NCI-H524 (cell line): Measurements from ENCODE around the gene JPH3.

Experiments used
- DNase-seq, 2 experiments: peaks; one replicate each; lab custom pipeline; 2025; lab: John Stamatoyannopoulos, UW

Gene JPH3

DNA sequence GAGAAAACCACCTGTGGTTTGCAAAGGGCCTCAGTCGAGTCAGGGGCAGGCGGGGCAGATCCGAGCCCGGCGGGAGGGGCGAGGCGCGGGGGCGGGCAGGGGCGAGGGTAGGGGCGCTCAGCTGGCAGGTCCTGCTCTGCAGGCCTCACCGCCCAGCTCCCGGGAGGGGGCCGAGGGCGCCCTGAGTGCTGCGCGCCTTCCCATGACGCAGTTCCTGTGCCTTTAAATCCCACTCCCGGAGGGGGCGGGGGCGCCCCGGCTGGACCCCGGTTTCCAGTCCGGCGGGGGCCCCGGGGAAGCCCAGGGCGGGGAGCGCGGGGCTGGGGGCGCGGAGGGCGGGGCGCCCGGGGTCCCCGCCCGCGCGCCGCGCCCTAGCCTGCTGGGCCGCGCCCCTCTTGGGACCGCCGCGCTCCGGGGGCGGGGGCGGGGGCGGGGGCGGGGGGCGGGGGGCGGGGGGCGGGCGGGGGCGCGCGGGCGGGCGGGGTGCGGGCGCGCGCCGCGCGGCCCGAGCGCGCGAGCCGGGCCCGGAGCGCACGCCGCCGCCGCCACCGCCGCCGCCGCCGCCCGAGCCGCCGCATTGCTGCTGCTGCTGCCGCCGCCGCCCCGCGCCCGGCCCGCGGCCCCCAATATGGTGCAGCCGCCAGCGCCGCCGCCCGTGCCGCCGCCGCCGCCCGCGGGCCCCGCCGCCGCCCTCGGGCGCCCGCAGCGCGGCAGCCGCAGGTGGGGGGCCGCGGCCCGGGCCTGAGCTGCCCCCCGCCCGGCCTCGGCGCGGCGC is at the start of gene JPH3:
Gene JPH3, plus strand, starts transcription at position 508 of the 775 bp plus-strand sequence. CDS start 639 bp downstream, outside the sequence.
- peak in 1 of 2 experiments; percentile 44 for DNase-seq

- no peak for DNase-seq
Observed at GRCh38 chr16:87552772-87553573, 49.3 kb upstream of the JPH3 start.

GRCh38 chr16:87554754-87555427 is 47.4 kb upstream of the JPH3 start:
- DNase-seq: no peak

DNA sequence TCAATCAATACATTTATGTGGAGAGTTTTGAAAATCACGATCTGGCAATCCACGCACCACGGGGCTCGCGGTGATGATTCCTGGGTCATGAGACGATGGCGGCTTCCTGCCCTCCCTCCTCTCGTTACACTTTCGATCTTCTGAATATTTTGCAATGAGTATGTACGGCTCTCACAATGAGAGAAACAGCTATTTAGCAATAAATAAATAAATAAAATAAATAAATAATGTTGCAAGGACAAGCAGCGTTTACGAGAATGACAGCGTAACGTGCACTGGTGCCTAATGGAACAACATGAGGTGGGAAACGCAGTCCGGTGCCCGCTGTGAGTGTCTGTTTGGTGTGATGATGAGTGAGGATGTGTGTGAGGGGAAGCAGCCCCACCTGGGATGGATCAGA is 46.7 kb upstream of the JPH3 start:
- DNase-seq: no peak

DNA sequence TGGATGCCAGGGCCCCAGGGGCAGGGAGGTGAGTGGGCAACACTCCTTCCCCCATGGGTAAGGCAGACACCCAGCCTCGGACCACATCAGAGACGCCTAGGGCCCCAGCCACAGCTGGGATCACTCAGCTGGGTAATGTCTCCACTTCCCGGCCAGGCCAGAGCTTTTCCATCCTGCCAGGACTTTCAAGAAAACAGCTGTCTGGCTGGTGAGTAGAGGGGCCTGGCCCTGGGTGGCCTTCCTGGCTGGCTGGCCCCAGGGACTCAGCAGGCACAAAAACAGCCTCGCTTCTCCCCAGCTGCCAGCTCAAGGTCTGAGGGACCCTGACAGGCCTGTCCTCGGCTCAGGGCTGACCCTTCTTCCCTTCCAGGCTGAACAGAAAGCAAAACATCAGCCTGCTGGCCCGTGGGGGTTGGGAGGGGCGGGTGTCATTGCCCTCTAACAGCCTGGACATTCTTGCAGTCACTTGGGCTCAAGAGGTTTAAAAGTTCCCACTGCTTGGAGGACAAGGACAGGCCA is 45.3 kb upstream of the JPH3 start:
- DNase-seq: no peak

GRCh38 chr16:87558682-87559081 is 43.6 kb upstream of the JPH3 start:
- DNase-seq: no peak

GRCh38 chr16:87559945-87560344 is 42.4 kb upstream of the JPH3 start:
- peak in 1 of 2 experiments; percentile 23 for DNase-seq

GRCh38 chr16:87560428-87561199 is 41.7 kb upstream of the JPH3 start:
- DNase-seq: no peak

DNA sequence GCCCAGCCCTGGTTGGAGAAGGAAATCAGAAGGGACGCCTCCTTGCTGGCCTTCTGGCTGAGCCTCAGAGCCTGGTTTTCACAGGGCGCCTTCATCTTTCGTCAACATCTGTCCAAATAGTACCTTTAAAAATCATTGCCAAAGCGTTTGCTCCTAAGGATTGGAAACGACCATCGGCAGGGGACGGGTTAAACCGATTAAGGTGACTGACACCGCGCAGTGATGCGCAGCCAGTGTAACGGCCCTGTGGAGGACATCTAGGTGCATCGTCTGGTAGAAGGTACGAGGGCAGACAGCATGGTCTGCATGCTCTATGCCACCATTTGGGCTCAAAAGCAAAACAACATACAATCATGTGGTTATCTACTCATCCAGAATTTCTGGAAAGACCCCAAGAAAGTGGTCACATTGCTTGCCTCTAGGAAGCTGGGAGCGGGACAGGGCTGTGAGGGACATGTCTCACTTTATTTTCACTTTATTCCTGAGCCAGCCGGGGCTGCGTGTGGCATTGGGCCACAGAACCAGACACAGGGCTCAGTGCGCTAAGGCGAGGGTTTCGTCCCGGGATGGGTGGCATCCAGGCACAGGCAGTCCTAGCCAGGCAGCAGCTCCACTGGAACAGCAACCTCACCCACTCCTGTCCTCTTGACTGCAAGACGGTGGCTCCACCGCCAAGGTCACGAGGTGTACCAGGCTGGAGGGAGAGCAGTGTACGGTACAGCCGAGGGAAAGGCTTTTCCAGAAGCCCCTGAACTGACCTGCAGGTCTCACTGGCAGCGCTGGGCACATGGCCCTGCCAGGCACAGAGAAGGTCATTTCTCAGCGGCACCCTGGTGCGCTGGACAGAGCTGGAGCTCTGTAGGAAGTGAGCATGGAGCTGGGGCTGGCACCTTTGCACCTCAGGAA is 40.9 kb upstream of the JPH3 start:
- no peak for DNase-seq

- peak in 1 of 2 experiments; percentile 57 for DNase-seq
Observed at GRCh38 chr16:87562201-87562600, 40.1 kb upstream of the JPH3 start.

DNA sequence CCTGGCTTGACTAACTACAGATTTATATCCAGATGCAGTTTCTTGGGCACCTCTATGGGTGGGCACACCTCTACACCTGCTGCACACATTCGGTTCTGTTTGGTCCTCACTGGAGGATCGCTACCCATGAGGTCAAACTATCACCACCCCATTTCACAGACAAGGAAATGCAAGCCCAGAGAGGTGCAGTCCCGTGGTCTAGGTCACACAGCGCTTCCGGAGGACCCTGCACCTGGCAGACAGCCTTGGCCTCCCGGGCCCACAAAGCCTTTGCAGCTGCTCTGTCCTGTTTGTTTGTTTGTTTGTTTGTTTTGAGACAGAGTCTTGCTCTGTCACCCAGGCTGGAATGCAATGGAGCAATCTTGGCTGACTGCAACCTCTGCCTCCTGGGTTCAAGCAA is 39.3 kb upstream of the JPH3 start:
- no peak for DNase-seq

DNA sequence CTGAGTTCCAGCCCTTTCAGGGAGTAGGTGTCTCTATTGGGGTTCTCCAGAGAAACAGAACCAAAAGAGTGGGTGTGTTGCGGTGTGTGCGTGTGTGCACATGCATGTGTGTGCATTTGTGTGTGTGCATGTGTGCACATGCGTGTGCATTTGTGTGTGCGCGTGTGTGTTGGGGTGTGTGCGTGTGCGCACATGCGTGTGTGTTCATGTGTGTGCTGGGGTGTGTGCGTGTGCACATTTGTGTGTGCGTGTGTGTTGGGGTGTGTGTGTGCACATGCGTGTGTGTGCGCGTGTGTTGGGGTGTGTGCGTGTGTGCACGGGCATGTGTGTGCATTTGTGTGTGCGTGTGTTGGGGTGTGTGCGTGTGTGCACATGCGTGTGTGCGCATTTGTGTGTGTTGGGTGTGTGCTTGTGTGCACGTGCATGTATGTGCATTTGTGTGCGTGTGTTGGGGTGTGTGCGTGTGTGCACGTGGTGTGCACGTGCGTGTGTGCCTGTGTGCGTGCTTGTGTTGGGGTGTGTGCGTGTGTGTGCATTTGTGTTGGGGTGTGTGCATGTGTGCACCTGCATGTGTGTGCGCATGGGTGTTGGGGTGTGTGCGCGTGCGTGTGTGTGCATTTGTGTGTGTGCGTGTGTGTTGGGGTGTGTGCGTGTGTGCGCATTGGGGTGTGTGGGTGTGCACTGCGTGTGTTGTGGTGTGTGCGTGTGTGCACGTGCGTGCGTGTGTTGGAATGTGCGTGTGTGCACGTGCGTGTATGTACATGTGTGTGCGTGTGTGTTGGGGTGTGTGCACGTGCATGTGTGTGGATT is 38.4 kb upstream of the JPH3 start:
- no peak for DNase-seq

- no peak for DNase-seq
Observed at GRCh38 chr16:87564524-87564778, 37.9 kb upstream of the JPH3 start.

DNA sequence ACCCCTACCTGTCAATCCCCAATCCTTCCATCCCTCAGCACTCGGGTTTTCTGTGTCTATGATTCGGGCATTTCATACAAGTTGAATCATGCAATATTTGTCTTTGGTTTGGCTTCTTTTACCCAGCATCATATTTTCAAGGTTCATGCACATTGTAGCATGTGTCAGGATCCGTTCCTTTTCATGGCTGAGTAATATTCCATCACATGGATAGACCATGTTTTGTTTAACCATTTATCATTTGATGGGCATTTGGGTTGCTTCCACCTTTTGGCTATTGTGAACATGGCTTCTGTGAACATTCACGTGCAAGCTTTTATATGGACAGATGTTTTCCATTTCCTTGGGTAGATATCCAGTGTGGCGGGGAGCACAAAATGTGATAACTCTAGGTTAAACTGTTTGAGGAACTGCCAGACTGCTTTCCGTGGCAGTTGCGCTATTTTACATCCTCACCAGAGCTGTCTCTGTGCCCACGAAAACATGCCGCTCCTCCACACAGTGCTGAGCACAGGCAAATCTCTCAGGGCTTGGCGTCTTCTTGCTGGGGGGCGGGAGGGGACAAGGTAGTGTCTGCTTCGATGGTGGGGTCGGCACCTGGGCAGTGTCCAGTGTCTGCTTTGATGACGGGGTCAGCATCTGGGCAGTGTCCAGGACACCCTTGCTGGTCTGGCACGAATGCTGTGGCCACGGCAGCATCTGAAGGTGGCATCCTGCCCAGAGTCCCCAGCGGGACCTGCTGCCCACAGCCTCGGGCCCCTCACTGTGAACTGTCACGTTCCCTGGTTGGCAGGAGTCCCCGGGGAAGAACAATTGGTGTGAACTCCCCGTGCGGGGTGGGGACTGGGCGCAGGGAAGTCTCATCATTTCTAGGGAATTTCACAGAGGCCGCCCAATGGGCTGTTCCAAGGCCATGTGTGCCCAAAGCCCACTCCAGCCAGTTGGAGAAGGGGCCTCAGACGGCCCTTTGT is 32.4 kb upstream of the JPH3 start:
- DNase-seq: no peak

GRCh38 chr16:87570572-87570937 is 31.8 kb upstream of the JPH3 start:
- DNase-seq: no peak

- DNase-seq: peak in 1 of 2 experiments; percentile 35
Observed at GRCh38 chr16:87570938-87571867, 31.1 kb upstream of the JPH3 start.

GRCh38 chr16:87571868-87572244 is 30.5 kb upstream of the JPH3 start:
- no peak for DNase-seq

DNA sequence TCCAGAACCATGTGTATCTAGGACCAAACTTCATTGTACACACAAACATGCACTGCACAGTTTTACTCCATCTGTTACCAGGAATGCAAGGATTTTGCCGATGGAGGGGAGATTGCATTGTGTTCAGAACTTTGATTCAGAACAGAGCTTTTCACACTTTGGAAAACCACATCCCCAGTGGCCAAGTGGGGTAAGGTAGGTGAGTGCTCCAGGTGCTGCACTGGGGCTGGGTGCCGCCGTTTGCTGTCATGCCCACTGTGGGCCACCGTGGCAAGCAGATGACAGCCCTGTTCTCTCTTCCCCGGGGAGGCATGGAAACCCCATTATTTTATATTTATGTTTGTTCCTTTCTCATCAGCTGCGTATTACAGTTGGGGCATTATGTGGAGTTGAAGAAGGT is 29.3 kb upstream of the JPH3 start:
- no peak for DNase-seq
